ENCODE results near the gene RNF214.

The RNF214 gene

GRCh38 chr11:117193130-117194020, 39.1 kb upstream of the RNF214 start:
- no peak for ATAC-seq
- peak overlapping the region; percentile 52 to 85 for H3K27ac Mint-ChIP-seq
- DNase-seq: no peak
- H3K4me3 Mint-ChIP-seq: no peak overlapping the region
- H3K9me3 Mint-ChIP-seq: no peaks in the 10 kb centered on the region
- H3K27me3 Mint-ChIP-seq: no peaks in the 10 kb centered on the region
- H3K4me1 Mint-ChIP-seq: peaks cover 14% of the 10 kb centered on the region

GRCh38 chr11:117194267-117194666, 38.2 kb upstream of the RNF214 start:
- Mint-ChIP-seq H3K4me3 (no peak overlapping the region), H3K27ac (peak overlapping the region in 1 of 2 donors; percentile 84), H3K4me1 (peaks cover 14% of the 10 kb centered on the region), H3K9me3 (no peaks in the 10 kb centered on the region), H3K27me3 (no peaks in the 10 kb centered on the region)
- no peak for ATAC-seq
- no peak for DNase-seq

- Mint-ChIP-seq H3K9me3 (no peaks in the 10 kb centered on the region), H3K27me3 (no peaks in the 10 kb centered on the region), H3K27ac (peak overlapping the region in 1 of 2 donors; percentile 19), H3K4me1 (peaks cover 14% of the 10 kb centered on the region), H3K4me3 (no peak overlapping the region)
- ATAC-seq: no peak
- no peak for DNase-seq
These were observed 37.2 kb upstream of the RNF214 start for GRCh38 chr11:117195258-117195657.

- DNase-seq (no peak), ATAC-seq (no peak)
- Mint-ChIP-seq H3K4me1 (peaks cover 16% of the 10 kb centered on the region), H3K4me3 (no peak overlapping the region), H3K27ac (no peak overlapping the region), H3K9me3 (no peaks in the 10 kb centered on the region), H3K27me3 (no peaks in the 10 kb centered on the region)
These were observed 36.7 kb upstream of the RNF214 start for GRCh38 chr11:117195761-117196160.

- H3K27me3 Mint-ChIP-seq: no peaks in the 10 kb centered on the region
- peaks cover 19% of the 10 kb centered on the region for H3K4me1 Mint-ChIP-seq
- ATAC-seq: no peak
- no peak overlapping the region for H3K4me3 Mint-ChIP-seq
- no peaks in the 10 kb centered on the region for H3K9me3 Mint-ChIP-seq
- H3K27ac Mint-ChIP-seq: no peak overlapping the region
- DNase-seq: no peak
These were observed 35.5 kb upstream of the RNF214 start for GRCh38 chr11:117197006-117197405.

- H3K4me1 Mint-ChIP-seq: peaks cover 20% of the 10 kb centered on the region
- H3K4me3 Mint-ChIP-seq: no peak overlapping the region
- H3K27me3 Mint-ChIP-seq: no peaks in the 10 kb centered on the region
- no peaks in the 10 kb centered on the region for H3K9me3 Mint-ChIP-seq
- H3K27ac Mint-ChIP-seq: peak overlapping the region in 1 of 2 donors; percentile 13
- peak; percentile 4 for ATAC-seq
- DNase-seq: no peak
These were observed 34.7 kb upstream of the RNF214 start for GRCh38 chr11:117197516-117198456.

GRCh38 chr11:117198613-117199012, 33.9 kb upstream of the RNF214 start:
- Mint-ChIP-seq H3K27ac (no peak overlapping the region), H3K9me3 (no peaks in the 10 kb centered on the region), H3K27me3 (no peaks in the 10 kb centered on the region), H3K4me1 (peaks cover 25% of the 10 kb centered on the region), H3K4me3 (no peak overlapping the region)
- DNase-seq: no peak
- no peak for ATAC-seq

- Mint-ChIP-seq H3K9me3 (no peaks in the 10 kb centered on the region), H3K27me3 (no peaks in the 10 kb centered on the region), H3K4me3 (no peak within 1 kb of the TSS), H3K4me1 (peaks cover 25% of the 10 kb centered on the region), H3K27ac (peak within 1 kb of the TSS; percentile 16 to 81)
- no peak for DNase-seq
- ATAC-seq: peak; percentile 4
These were observed 33.2 kb upstream of the RNF214 start, which contains the start of gene TAGLN for GRCh38 chr11:117199053-117199915. TSS of gene TAGLN (plus strand) at chr11:117199370. CDS start at chr11:117203014, 3,644 bp downstream.

GRCh38 chr11:117199916-117200812, 32.3 kb upstream of the RNF214 start:
- peaks cover 24% of the 10 kb centered on the region for H3K4me1 Mint-ChIP-seq
- ATAC-seq (no peak), DNase-seq (no peak)
- peak overlapping the region in 1 of 2 donors; percentile 30 for H3K4me3 Mint-ChIP-seq
- H3K9me3 Mint-ChIP-seq: no peaks in the 10 kb centered on the region
- H3K27me3 Mint-ChIP-seq: no peaks in the 10 kb centered on the region
- peak overlapping the region; percentile 16 to 81 for H3K27ac Mint-ChIP-seq

- Mint-ChIP-seq H3K9me3 (no peaks in the 10 kb centered on the region), H3K4me3 (peak overlapping the region in 1 of 2 donors; percentile 30), H3K4me1 (peaks cover 15% of the 10 kb centered on the region), H3K27me3 (no peaks in the 10 kb centered on the region), H3K27ac (peak overlapping the region in 1 of 2 donors; percentile 74)
- no peak for ATAC-seq
- DNase-seq: no peak
These were observed 31.4 kb upstream of the RNF214 start for GRCh38 chr11:117200813-117201657.

- Mint-ChIP-seq H3K27ac (peak overlapping the region in 1 of 2 donors; percentile 42), H3K4me1 (peaks cover 11% of the 10 kb centered on the region), H3K4me3 (no peak overlapping the region), H3K9me3 (no peaks in the 10 kb centered on the region), H3K27me3 (no peaks in the 10 kb centered on the region)
- ATAC-seq: no peak
- no peak for DNase-seq
These were observed 30.7 kb upstream of the RNF214 start for GRCh38 chr11:117201658-117202305.

- no peak overlapping the region for H3K4me3 Mint-ChIP-seq
- H3K4me1 Mint-ChIP-seq: peaks cover 11% of the 10 kb centered on the region
These were observed 29.9 kb upstream of the RNF214 start for GRCh38 chr11:117202386-117203068.

More at GRCh38 chr11:117202386-117203068, 29.9 kb upstream of the RNF214 start:
- no peak for DNase-seq
- Mint-ChIP-seq H3K27me3 (no peaks in the 10 kb centered on the region), H3K9me3 (no peaks in the 10 kb centered on the region), H3K27ac (peak overlapping the region in 1 of 2 donors; percentile 54)
- ATAC-seq: no peak

All from stimulated activated naive CD8-positive, alpha-beta T cell treated with anti-CD3 and anti-CD28 coated beads, Interleukin-15, amount 100 ng/mL, for 72 hours (primary cell).